Measurements from ENCODE around the gene GDPD5. TPM values are rescaled to one million over a fixed set of nuclear protein-coding genes. Genes with fewer than 3 reads are reported as not detected.

The GDPD5 gene
- total RNA-seq, 1 experiment from 2014 or later: 28.6 TPM

DNA sequence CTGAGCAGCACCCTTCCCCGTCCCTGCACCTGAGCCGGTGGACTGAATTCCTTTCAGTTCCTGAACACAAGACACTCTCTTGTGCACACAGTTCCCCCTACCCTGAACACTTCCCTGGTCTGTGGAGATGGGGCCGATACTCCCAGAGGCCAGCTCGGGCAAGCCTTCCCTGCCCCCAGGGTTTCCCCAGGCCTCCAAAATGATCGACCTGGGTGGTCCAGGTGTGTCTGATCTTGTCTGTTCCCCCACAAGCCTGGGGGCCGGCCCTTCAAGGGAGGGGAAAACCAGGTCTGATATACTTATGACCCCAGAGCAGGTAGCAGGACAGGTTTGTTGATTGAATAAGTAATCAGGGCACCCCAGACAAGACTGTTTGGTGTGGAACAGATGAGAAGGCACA, 52.1 kb downstream of the GDPD5 start:
- no peaks in the 10 kb centered on the region for H3K27me3 ChIP-seq (replicated peaks; ENCODE audit: control insufficient read depth, insufficient read depth, low read length)
- no peaks in the 10 kb centered on the region for H3K4me1 Mint-ChIP-seq (ENCODE audit: low read depth, unreplicated experiment)
- no peak for DNase-seq
- H3K9me3 ChIP-seq: no peaks in the 10 kb centered on the region
- H3K36me3 ChIP-seq (ENCODE audit: control insufficient read depth, insufficient read depth, low read length): no peaks in the 10 kb centered on the region
- H3K9me3 Mint-ChIP-seq (ENCODE audit: unreplicated experiment): no peaks in the 10 kb centered on the region
- BruUV-seq (replicated peaks): no TSS peak
- TF ChIP-seq, protein P1, sequence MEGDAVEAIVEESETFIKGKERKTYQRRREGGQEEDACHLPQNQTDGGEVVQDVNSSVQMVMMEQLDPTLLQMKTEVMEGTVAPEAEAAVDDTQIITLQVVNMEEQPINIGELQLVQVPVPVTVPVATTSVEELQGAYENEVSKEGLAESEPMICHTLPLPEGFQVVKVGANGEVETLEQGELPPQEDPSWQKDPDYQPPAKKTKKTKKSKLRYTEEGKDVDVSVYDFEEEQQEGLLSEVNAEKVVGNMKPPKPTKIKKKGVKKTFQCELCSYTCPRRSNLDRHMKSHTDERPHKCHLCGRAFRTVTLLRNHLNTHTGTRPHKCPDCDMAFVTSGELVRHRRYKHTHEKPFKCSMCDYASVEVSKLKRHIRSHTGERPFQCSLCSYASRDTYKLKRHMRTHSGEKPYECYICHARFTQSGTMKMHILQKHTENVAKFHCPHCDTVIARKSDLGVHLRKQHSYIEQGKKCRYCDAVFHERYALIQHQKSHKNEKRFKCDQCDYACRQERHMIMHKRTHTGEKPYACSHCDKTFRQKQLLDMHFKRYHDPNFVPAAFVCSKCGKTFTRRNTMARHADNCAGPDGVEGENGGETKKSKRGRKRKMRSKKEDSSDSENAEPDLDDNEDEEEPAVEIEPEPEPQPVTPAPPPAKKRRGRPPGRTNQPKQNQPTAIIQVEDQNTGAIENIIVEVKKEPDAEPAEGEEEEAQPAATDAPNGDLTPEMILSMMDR (IDR thresholded peaks at IDR 0.05; ENCODE audit: insufficient read depth in 1 of 2, low read depth in 1 of 2, low read length in 1 of 2, severe bottlenecking in 1 of 2, unreplicated experiment in 1 of 2): no peak
- peaks cover 10% of the 10 kb centered on the region for H3K4me1 ChIP-seq
- H3K36me3 Mint-ChIP-seq (ENCODE audit: insufficient read depth, unreplicated experiment): no peaks in the 10 kb centered on the region
- no peak overlapping the region for H3K27ac Mint-ChIP-seq (ENCODE audit: unreplicated experiment)
- no peak overlapping the region for H3K4me3 Mint-ChIP-seq (ENCODE audit: unreplicated experiment)
- intact Hi-C loops (cut with micrococcal nuclease; ENCODE audit: unreplicated experiment): no loop called here
- no peak overlapping the region for H3K4me3 ChIP-seq (ENCODE audit: low read depth, low read length)
- H3K27me3 Mint-ChIP-seq (ENCODE audit: insufficient read depth, unreplicated experiment): no peaks in the 10 kb centered on the region
- CTCF ChIA-PET: no interaction called here
- POLR2A ChIA-PET: no interaction called here

GRCh38 chr11:75472081-75472732, 53.5 kb downstream of the GDPD5 start:
- H3K27ac Mint-ChIP-seq (ENCODE audit: unreplicated experiment): no peak overlapping the region
- POLR2A ChIA-PET: no interaction called here

DNA sequence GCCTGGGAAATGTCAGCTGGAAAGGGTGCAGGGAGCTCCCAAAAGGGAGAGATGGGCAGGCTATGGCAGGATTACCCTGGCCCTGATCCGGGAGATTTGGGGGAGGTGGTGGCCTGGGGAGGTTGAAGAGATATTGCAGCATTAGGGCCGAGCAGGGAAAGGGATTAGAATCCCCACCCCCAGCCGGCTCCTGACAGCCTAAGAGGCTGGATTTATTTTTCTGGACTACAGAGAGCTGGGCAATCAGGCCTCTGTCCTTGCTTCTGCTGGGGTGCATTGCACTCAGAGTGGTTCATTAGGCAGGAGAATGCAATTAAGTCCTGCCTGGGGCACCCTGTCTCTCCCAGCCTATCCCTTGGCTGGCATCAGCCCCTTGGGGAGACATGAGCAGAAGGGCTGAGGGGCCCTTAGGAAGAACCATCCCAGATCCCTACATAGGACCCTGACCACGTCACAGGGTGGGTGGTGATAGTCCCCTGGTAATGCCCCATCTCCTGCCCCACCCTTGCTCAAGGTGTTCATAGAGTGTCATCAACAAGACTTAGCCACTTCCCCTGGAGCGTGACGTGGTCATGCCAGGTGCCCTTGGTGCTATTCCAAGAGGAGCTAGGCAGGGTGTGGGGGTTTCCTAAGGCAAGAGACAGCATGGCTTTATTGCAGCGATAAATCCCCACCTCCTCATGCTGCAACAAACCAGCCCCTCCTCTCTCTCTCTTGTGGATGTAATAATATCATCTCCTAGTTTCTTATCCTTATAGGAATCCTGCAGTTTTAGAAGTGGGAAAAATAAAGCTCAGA, 54.4 kb downstream of the GDPD5 start:
- TF ChIP-seq, protein P1 (IDR thresholded peaks at IDR 0.05; ENCODE audit: insufficient read depth in 1 of 2, low read depth in 1 of 2, low read length in 1 of 2, severe bottlenecking in 1 of 2, unreplicated experiment in 1 of 2): no peak
- no peaks in the 10 kb centered on the region for H3K36me3 ChIP-seq (ENCODE audit: control insufficient read depth, insufficient read depth, low read length)
- CTCF ChIA-PET: interaction anchor here (0.5 to 2.3 kb wide), 4 partner anchors 17 to 197 kb away, joined by 3 to 9 read pairs (median 4); no protein-coding TSS in a partner anchor
- DNase-seq: no peak
- intact Hi-C loops (cut with micrococcal nuclease; ENCODE audit: unreplicated experiment): no loop called here
- Mint-ChIP-seq H3K36me3 (ENCODE audit: insufficient read depth, unreplicated experiment) (no peaks in the 10 kb centered on the region), H3K27ac (ENCODE audit: unreplicated experiment) (no peak overlapping the region), H3K4me3 (ENCODE audit: unreplicated experiment) (no peak overlapping the region), H3K4me1 (ENCODE audit: low read depth, unreplicated experiment) (peaks cover under 1% of the 10 kb centered on the region), H3K27me3 (ENCODE audit: insufficient read depth, unreplicated experiment) (no peaks in the 10 kb centered on the region), H3K9me3 (ENCODE audit: unreplicated experiment) (no peaks in the 10 kb centered on the region)
- no peaks in the 10 kb centered on the region for H3K9me3 ChIP-seq
- H3K4me3 ChIP-seq (ENCODE audit: low read depth, low read length): no peak overlapping the region
- POLR2A ChIA-PET: no interaction called here
- BruUV-seq (replicated peaks): no TSS peak
- no peaks in the 10 kb centered on the region for H3K27me3 ChIP-seq (replicated peaks; ENCODE audit: control insufficient read depth, insufficient read depth, low read length)
- H3K4me1 ChIP-seq: peaks cover 10% of the 10 kb centered on the region

More at GRCh38 chr11:75472081-75472732, 53.5 kb downstream of the GDPD5 start:
- no peaks in the 10 kb centered on the region for H3K9me3 ChIP-seq
- H3K36me3 Mint-ChIP-seq (ENCODE audit: insufficient read depth, unreplicated experiment): no peaks in the 10 kb centered on the region
- no TSS peak for BruUV-seq (replicated peaks)
- no peaks in the 10 kb centered on the region for H3K4me1 Mint-ChIP-seq (ENCODE audit: low read depth, unreplicated experiment)
- DNase-seq: no peak
- H3K36me3 ChIP-seq (ENCODE audit: control insufficient read depth, insufficient read depth, low read length): no peaks in the 10 kb centered on the region
- intact Hi-C loops (cut with micrococcal nuclease; ENCODE audit: unreplicated experiment): no loop called here
- CTCF ChIA-PET: interaction anchor here (0.9 to 2.3 kb wide), 3 partner anchors 18 to 28 kb away, joined by 4 to 9 read pairs (median 5); no protein-coding TSS in a partner anchor
- H3K27me3 Mint-ChIP-seq (ENCODE audit: insufficient read depth, unreplicated experiment): no peaks in the 10 kb centered on the region
- no peak overlapping the region for H3K4me3 ChIP-seq (ENCODE audit: low read depth, low read length)
- no peaks in the 10 kb centered on the region for H3K9me3 Mint-ChIP-seq (ENCODE audit: unreplicated experiment)
- H3K27me3 ChIP-seq (replicated peaks; ENCODE audit: control insufficient read depth, insufficient read depth, low read length): no peaks in the 10 kb centered on the region
- peaks cover 10% of the 10 kb centered on the region for H3K4me1 ChIP-seq
- TF ChIP-seq, protein P1 (IDR thresholded peaks at IDR 0.05; ENCODE audit: insufficient read depth in 1 of 2, low read depth in 1 of 2, low read length in 1 of 2, severe bottlenecking in 1 of 2, unreplicated experiment in 1 of 2): no peak
- H3K4me3 Mint-ChIP-seq (ENCODE audit: unreplicated experiment): no peak overlapping the region

Data from Caco-2 (cell line).